ENCODE data around the gene DSCAML1. TPM values are rescaled to one million over a fixed set of nuclear protein-coding genes. Genes with fewer than 3 reads are reported as not detected.

The DSCAML1 gene
- total and polyA plus RNA-seq, 7 experiments from 2014 or later, result 0.17 to 1.3 (median 0.60) TPM; not detected in 2

- Histone ChIP-seq H3K27me3 (ENCODE audit: control insufficient read depth in 2 of 2, insufficient read depth in 2 of 2, low read length in 2 of 2) (no peaks in the 10 kb centered on the region), H3K27ac (ENCODE audit: low read depth, low read length) (peak overlapping the region; percentile 35), H3K4me3 (ENCODE audit: low read length) (no peak overlapping the region), H3K9me3 (ENCODE audit: control insufficient read depth in 2 of 3, low read length in 3 of 3) (no peaks in the 10 kb centered on the region), H3K36me3 (ENCODE audit: control insufficient read depth in 2 of 3, insufficient read depth in 3 of 3, low read length in 3 of 3) (no peaks in the 10 kb centered on the region), H3K4me1 (ENCODE audit: control insufficient read depth in 2 of 2, insufficient read depth in 2 of 2, low read length in 2 of 2) (peaks cover 38 to 47% of the 10 kb centered on the region in 2 donors)
- intact Hi-C loops (cut with micrococcal nuclease), result loop anchor here in 1 of 2 donors (1.0 kb wide), 4 partner anchors 13 to 223 kb away; partner anchors contain the start of gene IL10RA
- DNase-seq (peak in 6 of 9 donors; percentile 19 to 82 (median 24)), ATAC-seq (peak; percentile 88)
- Mint-ChIP-seq H3K4me1 (peaks cover 48 to 72% (median 50%) of the 10 kb centered on the region in 7 donors), H3K27ac (peak overlapping the region in 6 of 9 donors; percentile 16 to 87 (median 60)), H3K27me3 (peaks cover 0 to 2% (median 0%) of the 10 kb centered on the region in 5 donors), H3K36me3 (no peaks in the 10 kb centered on the region), H3K4me3 (peak overlapping the region in 7 of 10 donors; percentile 16 to 79 (median 48)), H3K9me3 (peaks cover 0 to 3% (median 0%) of the 10 kb centered on the region in 11 donors)
- ChIA-PET CTCF (interaction anchor here (1.1 to 10.9 kb wide), 6 partner anchors 9 to 224 kb away, joined by 4 to 138 read pairs (median 10); no protein-coding TSS in a partner anchor), POLR2A (interaction anchor here (0.8 to 1.9 kb wide), 2 partner anchors 118 to 122 kb away, joined by 3 to 6 read pairs; no protein-coding TSS in a partner anchor)
These were observed 31.8 kb upstream of the DSCAML1 start for GRCh38 chr11:117828611-117829368.

- no peaks in the 10 kb centered on the region for H3K36me3 ChIP-seq (ENCODE audit: control insufficient read depth in 2 of 3, insufficient read depth in 3 of 3, low read length in 3 of 3)
- H3K27ac ChIP-seq (ENCODE audit: low read depth, low read length), result peak overlapping the region; percentile 35
- POLR2A ChIA-PET, result interaction anchor here (0.8 to 1.9 kb wide), 3 partner anchors 18 to 123 kb away, joined by 3 to 6 read pairs (median 3); no protein-coding TSS in a partner anchor
- CTCF ChIA-PET, result interaction anchor here (1.1 to 10.9 kb wide), 6 partner anchors 10 to 225 kb away, joined by 4 to 138 read pairs (median 10); no protein-coding TSS in a partner anchor
- H3K9me3 ChIP-seq (ENCODE audit: control insufficient read depth in 2 of 3, low read length in 3 of 3), result no peaks in the 10 kb centered on the region
- peaks cover 46 to 56% of the 10 kb centered on the region in 2 donors for H3K4me1 ChIP-seq (ENCODE audit: control insufficient read depth in 2 of 2, insufficient read depth in 2 of 2, low read length in 2 of 2)
- no peak overlapping the region for H3K4me3 ChIP-seq (ENCODE audit: low read length)
- peak; percentile 37 for ATAC-seq
- peak in 7 of 9 donors; percentile 29 to 47 (median 38) for DNase-seq
- Mint-ChIP-seq H3K27me3 (no peaks in the 10 kb centered on the region), H3K27ac (peak overlapping the region in 8 of 9 donors; percentile 30 to 91 (median 68)), H3K9me3 (peaks cover 0 to 3% (median 0%) of the 10 kb centered on the region in 11 donors), H3K4me1 (peaks cover 52 to 81% (median 59%) of the 10 kb centered on the region in 7 donors), H3K4me3 (peak overlapping the region; percentile 16 to 79 (median 54)), H3K36me3 (no peaks in the 10 kb centered on the region)
- H3K27me3 ChIP-seq (ENCODE audit: control insufficient read depth in 2 of 2, insufficient read depth in 2 of 2, low read length in 2 of 2), result no peaks in the 10 kb centered on the region
- intact Hi-C loops (cut with micrococcal nuclease), result loop anchor here in 1 of 2 donors (1.0 kb wide), 3 partner anchors 123 to 223 kb away; partner anchors contain the start of gene IL10RA
These were observed 30.8 kb upstream of the DSCAML1 start for GRCh38 chr11:117827521-117828511.

GRCh38 chr11:117826832-117827231 is 29.8 kb upstream of the DSCAML1 start:
- H3K4me1 Mint-ChIP-seq, result peaks cover 57 to 84% (median 68%) of the 10 kb centered on the region in 7 donors
- Histone ChIP-seq H3K36me3 (ENCODE audit: control insufficient read depth in 2 of 3, insufficient read depth in 3 of 3, low read length in 3 of 3) (no peaks in the 10 kb centered on the region), H3K4me1 (ENCODE audit: control insufficient read depth in 2 of 2, insufficient read depth in 2 of 2, low read length in 2 of 2) (peaks cover 54 to 66% of the 10 kb centered on the region in 2 donors), H3K27ac (ENCODE audit: low read depth, low read length) (no peak overlapping the region), H3K9me3 (ENCODE audit: control insufficient read depth in 2 of 3, low read length in 3 of 3) (no peaks in the 10 kb centered on the region), H3K27me3 (ENCODE audit: control insufficient read depth in 2 of 2, insufficient read depth in 2 of 2, low read length in 2 of 2) (no peaks in the 10 kb centered on the region), H3K4me3 (ENCODE audit: low read length) (no peak overlapping the region)
- H3K27me3 Mint-ChIP-seq, result no peaks in the 10 kb centered on the region
- H3K4me3 Mint-ChIP-seq, result peak overlapping the region in 3 of 10 donors; percentile 24 to 79 (median 66)
- H3K9me3 Mint-ChIP-seq, result peaks cover 0 to 3% (median 0%) of the 10 kb centered on the region in 11 donors
- DNase-seq (no peak), ATAC-seq (no peak)
- intact Hi-C loops (cut with micrococcal nuclease), result no loop called here
- ChIA-PET CTCF (interaction anchor here (2.4 to 10.9 kb wide), 2 partner anchors 10 to 122 kb away, joined by 14 to 138 read pairs; no protein-coding TSS in a partner anchor), POLR2A (interaction anchor here (0.7 to 0.9 kb wide), 2 partner anchors 19 to 231 kb away, joined by 3 read pairs; no protein-coding TSS in a partner anchor)
- peak overlapping the region in 6 of 9 donors; percentile 3 to 91 (median 26) for H3K27ac Mint-ChIP-seq
- H3K36me3 Mint-ChIP-seq, result no peaks in the 10 kb centered on the region

GRCh38 chr11:117826190-117826570 is 29.2 kb upstream of the DSCAML1 start:
- Mint-ChIP-seq H3K4me3 (peak overlapping the region in 1 of 10 donors; percentile 79), H3K27ac (peak overlapping the region in 2 of 9 donors; percentile 46 to 91), H3K27me3 (no peaks in the 10 kb centered on the region), H3K4me1 (peaks cover 54 to 82% (median 69%) of the 10 kb centered on the region in 7 donors), H3K9me3 (peaks cover 0 to 3% (median 0%) of the 10 kb centered on the region in 11 donors), H3K36me3 (no peaks in the 10 kb centered on the region)
- ChIA-PET CTCF (interaction anchor here (4.1 to 10.9 kb wide), 2 partner anchors 18 to 123 kb away, joined by 36 to 138 read pairs; no protein-coding TSS in a partner anchor), POLR2A (interaction anchor here (0.5 to 2.0 kb wide), 2 partner anchors 11 to 783 kb away, joined by 5 to 6 read pairs; no protein-coding TSS in a partner anchor)
- Histone ChIP-seq H3K27me3 (ENCODE audit: control insufficient read depth in 2 of 2, insufficient read depth in 2 of 2, low read length in 2 of 2) (no peaks in the 10 kb centered on the region), H3K4me1 (ENCODE audit: control insufficient read depth in 2 of 2, insufficient read depth in 2 of 2, low read length in 2 of 2) (peaks cover 51 to 69% of the 10 kb centered on the region in 2 donors), H3K36me3 (ENCODE audit: control insufficient read depth in 2 of 3, insufficient read depth in 3 of 3, low read length in 3 of 3) (no peaks in the 10 kb centered on the region), H3K9me3 (ENCODE audit: control insufficient read depth in 2 of 3, low read length in 3 of 3) (no peaks in the 10 kb centered on the region), H3K27ac (ENCODE audit: low read depth, low read length) (no peak overlapping the region), H3K4me3 (ENCODE audit: low read length) (no peak overlapping the region)
- DNase-seq (no peak), ATAC-seq (no peak)
- intact Hi-C loops (cut with micrococcal nuclease), result no loop called here

GRCh38 chr11:117825538-117826189 is 28.6 kb upstream of the DSCAML1 start:
- peak overlapping the region in 1 of 10 donors; percentile 8 for H3K4me3 Mint-ChIP-seq
- peaks cover 46 to 64% of the 10 kb centered on the region in 2 donors for H3K4me1 ChIP-seq (ENCODE audit: control insufficient read depth in 2 of 2, insufficient read depth in 2 of 2, low read length in 2 of 2)
- DNase-seq (peak in 1 of 9 donors; percentile 15), ATAC-seq (no peak)
- no peak overlapping the region for H3K27ac ChIP-seq (ENCODE audit: low read depth, low read length)
- peaks cover 0 to 3% (median 0%) of the 10 kb centered on the region in 11 donors for H3K9me3 Mint-ChIP-seq
- peak overlapping the region in 3 of 9 donors; percentile 38 to 91 (median 80) for H3K27ac Mint-ChIP-seq
- no peaks in the 10 kb centered on the region for H3K9me3 ChIP-seq (ENCODE audit: control insufficient read depth in 2 of 3, low read length in 3 of 3)
- ChIA-PET POLR2A (interaction anchor here (0.5 to 2.0 kb wide), 3 partner anchors 8 to 783 kb away, joined by 3 to 6 read pairs (median 5); no protein-coding TSS in a partner anchor), CTCF (interaction anchor here (3.3 to 10.9 kb wide), 4 partner anchors 17 to 227 kb away, joined by 16 to 138 read pairs (median 58); no protein-coding TSS in a partner anchor)
- no peak overlapping the region for H3K4me3 ChIP-seq (ENCODE audit: low read length)
- H3K27me3 ChIP-seq (ENCODE audit: control insufficient read depth in 2 of 2, insufficient read depth in 2 of 2, low read length in 2 of 2), result no peaks in the 10 kb centered on the region
- peaks cover 49 to 77% (median 64%) of the 10 kb centered on the region in 7 donors for H3K4me1 Mint-ChIP-seq
- H3K27me3 Mint-ChIP-seq, result no peaks in the 10 kb centered on the region
- intact Hi-C loops (cut with micrococcal nuclease), result no loop called here
- no peaks in the 10 kb centered on the region for H3K36me3 ChIP-seq (ENCODE audit: control insufficient read depth in 2 of 3, insufficient read depth in 3 of 3, low read length in 3 of 3)
- no peaks in the 10 kb centered on the region for H3K36me3 Mint-ChIP-seq
